Measurements from ENCODE around the gene NRK.

- TF ChIP-seq EZH2 (IDR thresholded peaks at IDR 0.05; ENCODE audit: insufficient read depth, poor library complexity, severe bottlenecking), result no peak
- TF ChIP-seq EZH2phosphoT487 (IDR thresholded peaks at IDR 0.05; ENCODE audit: insufficient read depth, low read depth), result no peak
These were observed 18.4 kb upstream of the NRK start for GRCh38 chrX:105803891-105804290.
